HEK293 (cell line): ENCODE measurements around the gene ANGEL1.

ENCODE experiments used
- CTCF ChIA-PET: fragments of 350-600 bp; formaldehyde crosslinking; extraction: SDS; loops from one replicate; lab custom pipeline; 2021; ENCODE audit warnings: antibody characterized with exemption; lab: Yijun Ruan, JAX
- POLR2A ChIA-PET: fragments of 300-600 bp; formaldehyde crosslinking; extraction: SDS; loops from one replicate; lab custom pipeline; 2020; ENCODE audit warnings: antibody characterized with exemption, inconsistent platforms; lab: Yijun Ruan, JAX
- H3K27ac ChIP-seq: fragments of 200-500 bp; sonication (Bioruptor generic); 2 replicates; pipeline ENCODE4 v1.5.1; 2014; ENCODE audit warnings: low read depth, low read length, control low read depth, inconsistent platforms; ENCODE audit errors: extremely low read depth
- H3K36me3 ChIP-seq, 2 experiments: fragments of 200-500 bp in 1 of 2; sonication (Bioruptor generic) in 1 of 2; 1 replicate in 1 of 2; 2 replicates in 1 of 2; pipeline ENCODE4 v1.5.1; 2014 to 2017; ENCODE audit warnings: inconsistent platforms in 2 of 2, low read length in 2 of 2; ENCODE audit not compliant: control insufficient read depth in 2 of 2, insufficient read depth in 1 of 2
- H3K4me1 ChIP-seq: fragments of 200-500 bp; sonication (Bioruptor generic); 2 replicates; pipeline ENCODE4 v1.5.1; 2014; ENCODE audit warnings: mild to moderate bottlenecking, low read length, inconsistent platforms; ENCODE audit not compliant: control insufficient read depth, insufficient read depth
- H3K4me3 ChIP-seq: 2 replicates; pipeline ENCODE4 v1.5.1; 2011; ENCODE audit warnings: low read depth, mild to moderate bottlenecking, control low read depth, low read length, moderate library complexity
- H3K9me3 ChIP-seq: fragments of 200-500 bp; sonication (Bioruptor generic); 2 replicates; pipeline ENCODE4 v1.5.1; 2014; ENCODE audit warnings: low read depth, low read length, inconsistent platforms; ENCODE audit not compliant: control insufficient read depth, insufficient read depth
- EGR2 ChIP-seq: fragments of 450-650 bp; formaldehyde crosslinking; IDR thresholded peaks from 2 replicates; pipeline ENCODE4 v1.5.1; 2016; ENCODE audit warnings: low read depth, missing biosample characterization, missing genetic modification characterization
- GLI4 ChIP-seq: fragments of 450-650 bp; formaldehyde crosslinking; IDR thresholded peaks from 2 replicates; pipeline ENCODE4 v1.5.1; 2016; ENCODE audit warnings: missing biosample characterization, missing genetic modification characterization
- HOXC10 ChIP-seq: sonication (generic); formaldehyde crosslinking; IDR thresholded peaks from 2 replicates; pipeline ENCODE4 v1.8.1; 2023; ENCODE audit warnings: mild to moderate bottlenecking, missing genetic modification reagents
- SP7 ChIP-seq: fragments of 450-650 bp; formaldehyde crosslinking; IDR thresholded peaks from 2 replicates; pipeline ENCODE4 v1.5.1; 2016; ENCODE audit warnings: missing biosample characterization, missing genetic modification characterization
- TCF7L2 ChIP-seq: IDR thresholded peaks from 2 replicates; pipeline ENCODE4 v1.6.1; 2011; ENCODE audit warnings: low read depth, mild to moderate bottlenecking, inconsistent platforms, low read length, moderate library complexity, borderline replicate concordance
- ZNF10 ChIP-seq: fragments of 450-650 bp; formaldehyde crosslinking; IDR thresholded peaks from 2 replicates; pipeline ENCODE4 v1.5.1; 2017; ENCODE audit warnings: missing biosample characterization, missing genetic modification characterization
- ZNF114 ChIP-seq: fragments of 450-650 bp; formaldehyde crosslinking; IDR thresholded peaks from 2 replicates; pipeline ENCODE4 v1.5.0; 2017; ENCODE audit warnings: missing biosample characterization, missing genetic modification characterization
- ZNF133 ChIP-seq: fragments of 450-650 bp; formaldehyde crosslinking; IDR thresholded peaks from 2 replicates; pipeline ENCODE4 v1.5.1; 2016; ENCODE audit warnings: missing biosample characterization, missing genetic modification characterization
- ZNF266 ChIP-seq: fragments of 450-650 bp; formaldehyde crosslinking; IDR thresholded peaks from 2 replicates; pipeline ENCODE4 v1.5.1; 2016; ENCODE audit warnings: missing biosample characterization, missing genetic modification characterization, low read depth
- ZNF341 ChIP-seq: fragments of 450-650 bp; formaldehyde crosslinking; IDR thresholded peaks from 2 replicates; pipeline ENCODE4; 2016; ENCODE audit warnings: low read depth, missing biosample characterization, missing genetic modification characterization
- ZNF416 ChIP-seq: fragments of 450-650 bp; formaldehyde crosslinking; IDR thresholded peaks from 2 replicates; pipeline ENCODE4 v1.5.1; 2016; ENCODE audit warnings: missing biosample characterization, missing genetic modification characterization
- ZNF624 ChIP-seq: fragments of 450-650 bp; formaldehyde crosslinking; IDR thresholded peaks from 2 replicates; pipeline ENCODE4 v1.5.1; 2017; ENCODE audit warnings: missing biosample characterization, missing genetic modification characterization
- ZNF664 ChIP-seq: fragments of 450-650 bp; formaldehyde crosslinking; IDR thresholded peaks from 2 replicates; pipeline ENCODE4 v1.5.1; 2016; ENCODE audit warnings: missing biosample characterization, missing genetic modification characterization
- ZNF768 ChIP-seq: fragments of 450-650 bp; formaldehyde crosslinking; IDR thresholded peaks from 2 replicates; pipeline ENCODE4 v1.5.1; 2018; ENCODE audit warnings: missing biosample characterization, mild to moderate bottlenecking, missing genetic modification characterization
- TF ChIP-seq, protein P1 (sequence below): fragments of 450-650 bp; IDR thresholded peaks from 2 replicates; pipeline ENCODE4 v1.5.1; 2018; ENCODE audit warnings: missing biosample characterization, missing genetic modification characterization
- TF ChIP-seq, protein P2 (sequence below): fragments of 450-650 bp; formaldehyde crosslinking; IDR thresholded peaks from 2 replicates; pipeline ENCODE4 v1.5.1; 2016; ENCODE audit warnings: missing biosample characterization, missing genetic modification characterization, low read depth
- TF ChIP-seq, protein P3 (sequence below): sonication (generic); formaldehyde crosslinking; IDR thresholded peaks from 2 replicates; pipeline ENCODE4 v1.8.1; 2022; ENCODE audit warnings: mild to moderate bottlenecking, moderate library complexity, missing genetic modification reagents

The ANGEL1 gene

DNA sequence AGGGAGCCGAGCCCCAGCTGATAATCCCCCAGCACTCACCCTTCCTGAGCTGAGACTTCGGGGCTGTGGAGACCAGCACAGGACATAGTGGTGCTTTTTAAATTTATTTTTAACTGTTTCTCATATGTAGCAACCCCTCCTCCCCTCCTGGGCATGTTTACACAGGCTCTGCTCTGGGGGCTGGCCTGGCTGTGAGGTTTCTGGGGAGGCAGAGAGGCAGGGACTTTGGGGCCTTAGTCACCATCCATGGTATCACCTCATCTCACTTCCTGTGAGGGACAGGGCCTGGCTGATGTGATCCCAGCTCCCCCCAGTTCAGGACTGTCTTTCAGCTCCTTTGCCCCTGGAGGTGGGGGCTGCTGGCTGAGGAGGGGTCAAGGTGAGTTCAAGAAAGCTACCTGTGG lies 31.0 kb downstream of the ANGEL1 start (continued):
- TF ChIP-seq, protein P1, sequence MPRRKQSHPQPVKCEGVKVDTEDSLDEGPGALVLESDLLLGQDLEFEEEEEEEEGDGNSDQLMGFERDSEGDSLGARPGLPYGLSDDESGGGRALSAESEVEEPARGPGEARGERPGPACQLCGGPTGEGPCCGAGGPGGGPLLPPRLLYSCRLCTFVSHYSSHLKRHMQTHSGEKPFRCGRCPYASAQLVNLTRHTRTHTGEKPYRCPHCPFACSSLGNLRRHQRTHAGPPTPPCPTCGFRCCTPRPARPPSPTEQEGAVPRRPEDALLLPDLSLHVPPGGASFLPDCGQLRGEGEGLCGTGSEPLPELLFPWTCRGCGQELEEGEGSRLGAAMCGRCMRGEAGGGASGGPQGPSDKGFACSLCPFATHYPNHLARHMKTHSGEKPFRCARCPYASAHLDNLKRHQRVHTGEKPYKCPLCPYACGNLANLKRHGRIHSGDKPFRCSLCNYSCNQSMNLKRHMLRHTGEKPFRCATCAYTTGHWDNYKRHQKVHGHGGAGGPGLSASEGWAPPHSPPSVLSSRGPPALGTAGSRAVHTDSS (tag by site-specific recombination), result no peak

DNA sequence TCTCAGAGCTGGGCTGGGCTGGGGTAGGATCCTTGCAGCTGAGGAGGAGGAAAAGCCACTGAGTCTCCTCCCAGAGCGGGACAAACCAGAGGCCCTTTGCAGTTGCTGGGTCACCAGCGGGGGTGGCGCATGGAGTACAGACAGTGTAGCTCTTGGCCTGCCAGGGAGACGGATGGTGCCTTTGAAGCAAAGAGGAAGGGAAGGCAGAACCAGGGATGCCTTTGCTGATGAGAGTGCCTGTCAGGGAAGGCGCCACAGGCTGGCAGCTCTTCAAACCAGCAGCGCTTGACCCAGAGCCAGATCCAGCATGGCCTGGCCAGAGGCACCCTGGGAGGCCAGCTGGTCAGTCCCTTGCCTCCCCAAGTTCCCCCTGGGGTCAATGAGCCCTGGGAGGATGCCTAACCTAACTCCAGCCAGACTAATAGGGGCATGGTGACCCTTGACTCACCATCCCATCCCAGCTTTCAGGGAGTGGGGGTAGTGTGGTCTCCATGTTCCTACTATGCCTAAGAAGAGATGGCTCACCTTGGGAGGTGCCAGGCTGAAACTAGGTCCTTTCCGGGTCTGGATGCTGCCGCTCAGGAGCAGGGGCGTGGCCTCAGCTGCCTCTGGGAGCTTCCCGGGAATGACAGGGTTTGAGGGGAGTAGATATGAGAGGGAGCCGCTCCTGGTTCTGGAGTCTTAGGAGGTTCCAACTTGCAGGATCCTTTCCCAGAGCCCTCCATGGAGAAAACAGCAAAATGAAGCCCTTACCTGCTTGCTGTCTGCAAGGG lies 31.6 kb downstream of the ANGEL1 start:
- Histone ChIP-seq H3K4me1 (no peaks in the 10 kb centered on the region), H3K36me3 (peaks cover 2 to 70% of the 10 kb centered on the region in 2 experiments; a peak in 2 of 3 replicates), H3K27ac (no peak overlapping the region), H3K9me3 (no peaks in the 10 kb centered on the region), H3K4me3 (no peak overlapping the region)
- TF ChIP-seq ZNF114 (no peak), SP7 (no peak), GLI4 (tag by site-specific recombination) (no peak), ZNF10 (tag by site-specific recombination) (no peak), TCF7L2 (no peak), HOXC10 (no peak)
- TF ChIP-seq, protein P1 (tag by site-specific recombination), result no peak
- TF ChIP-seq, protein P2, sequence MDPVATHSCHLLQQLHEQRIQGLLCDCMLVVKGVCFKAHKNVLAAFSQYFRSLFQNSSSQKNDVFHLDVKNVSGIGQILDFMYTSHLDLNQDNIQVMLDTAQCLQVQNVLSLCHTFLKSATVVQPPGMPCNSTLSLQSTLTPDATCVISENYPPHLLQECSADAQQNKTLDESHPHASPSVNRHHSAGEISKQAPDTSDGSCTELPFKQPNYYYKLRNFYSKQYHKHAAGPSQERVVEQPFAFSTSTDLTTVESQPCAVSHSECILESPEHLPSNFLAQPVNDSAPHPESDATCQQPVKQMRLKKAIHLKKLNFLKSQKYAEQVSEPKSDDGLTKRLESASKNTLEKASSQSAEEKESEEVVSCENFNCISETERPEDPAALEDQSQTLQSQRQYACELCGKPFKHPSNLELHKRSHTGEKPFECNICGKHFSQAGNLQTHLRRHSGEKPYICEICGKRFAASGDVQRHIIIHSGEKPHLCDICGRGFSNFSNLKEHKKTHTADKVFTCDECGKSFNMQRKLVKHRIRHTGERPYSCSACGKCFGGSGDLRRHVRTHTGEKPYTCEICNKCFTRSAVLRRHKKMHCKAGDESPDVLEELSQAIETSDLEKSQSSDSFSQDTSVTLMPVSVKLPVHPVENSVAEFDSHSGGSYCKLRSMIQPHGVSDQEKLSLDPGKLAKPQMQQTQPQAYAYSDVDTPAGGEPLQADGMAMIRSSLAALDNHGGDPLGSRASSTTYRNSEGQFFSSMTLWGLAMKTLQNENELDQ (tag by site-specific recombination), result no peak
- TF ChIP-seq, protein P3, sequence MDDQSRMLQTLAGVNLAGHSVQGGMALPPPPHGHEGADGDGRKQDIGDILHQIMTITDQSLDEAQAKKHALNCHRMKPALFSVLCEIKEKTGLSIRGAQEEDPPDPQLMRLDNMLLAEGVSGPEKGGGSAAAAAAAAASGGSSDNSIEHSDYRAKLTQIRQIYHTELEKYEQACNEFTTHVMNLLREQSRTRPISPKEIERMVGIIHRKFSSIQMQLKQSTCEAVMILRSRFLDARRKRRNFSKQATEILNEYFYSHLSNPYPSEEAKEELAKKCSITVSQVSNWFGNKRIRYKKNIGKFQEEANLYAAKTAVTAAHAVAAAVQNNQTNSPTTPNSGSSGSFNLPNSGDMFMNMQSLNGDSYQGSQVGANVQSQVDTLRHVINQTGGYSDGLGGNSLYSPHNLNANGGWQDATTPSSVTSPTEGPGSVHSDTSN (CRISPR knock-in tag), result no peak
- ChIA-PET CTCF (interaction anchor here (1.0 to 1.4 kb wide), 3 partner anchors 13 to 71 kb away, joined by 3 to 6 read pairs (median 3); no protein-coding TSS in a partner anchor), POLR2A (interaction anchor here (1.3 kb wide), 1 partner anchor 8 kb away, joined by 3 read pairs; no protein-coding TSS in a partner anchor)

DNA sequence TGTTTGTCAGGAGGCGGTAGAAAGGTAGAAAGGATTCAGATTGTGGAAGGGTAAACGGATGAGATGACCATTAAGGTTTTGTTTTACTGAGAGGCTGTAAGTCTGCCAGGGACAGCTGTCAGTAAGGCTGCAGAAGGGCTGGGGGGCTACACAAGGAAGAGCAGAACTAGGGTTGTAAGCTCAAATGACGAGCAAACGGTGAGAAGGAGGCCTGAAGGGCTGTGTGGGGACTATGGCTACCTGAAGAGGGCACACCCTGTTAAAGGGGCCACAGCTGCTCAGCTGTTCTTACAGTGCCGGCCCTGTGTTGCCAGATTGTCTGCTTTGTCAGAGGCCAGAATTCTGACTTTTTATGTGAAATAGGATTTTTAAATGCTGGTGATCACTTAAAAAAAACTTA lies 32.3 kb downstream of the ANGEL1 start:
- Histone ChIP-seq H3K4me3 (no peak overlapping the region), H3K4me1 (no peaks in the 10 kb centered on the region), H3K36me3 (peaks cover 0 to 64% of the 10 kb centered on the region in 2 experiments; a peak in 1 of 3 replicates), H3K27ac (no peak overlapping the region), H3K9me3 (no peaks in the 10 kb centered on the region)
- POLR2A ChIA-PET, result interaction anchor here (1.3 kb wide), 1 partner anchor 8 kb away, joined by 3 read pairs; no protein-coding TSS in a partner anchor
- CTCF ChIA-PET, result interaction anchor here (1.0 to 1.4 kb wide), 2 partner anchors 69 to 70 kb away, joined by 3 to 6 read pairs; no protein-coding TSS in a partner anchor
- TF ChIP-seq ZNF133 (tag by site-specific recombination), result no peak
- no peak for TF ChIP-seq ZNF416
- no peak for TF ChIP-seq EGR2
- TF ChIP-seq ZNF266 (tag by site-specific recombination), result no peak
- TF ChIP-seq ZNF624, result no peak
- no peak for TF ChIP-seq ZNF341 (tag by site-specific recombination)
- no peak for TF ChIP-seq ZNF664 (tag by site-specific recombination)
- TF ChIP-seq ZNF768 (tag by site-specific recombination), result no peak
